Measurements from ENCODE around the gene HAGHL. TPM values are rescaled to one million over a fixed set of nuclear protein-coding genes. Genes with fewer than 3 reads are reported as not detected.

The HAGHL gene
- total and polyA plus RNA-seq, 9 donors, result 2.6 to 25.7 (median 3.4) TPM; not detected in 1

- 41 to 49% (median 44%) methylated on average over 7 of the region's 7 CpGs for WGBS, 3 donors
- intact Hi-C loops (cut with DNase I), result no loop called here
- Histone ChIP-seq H3K36me3 (no peaks in the 10 kb centered on the region), H3K4me1 (ENCODE audit: insufficient read depth) (no peaks in the 10 kb centered on the region), H3K27me3 (peaks cover 9% of the 10 kb centered on the region), H3K9me3 (no peaks in the 10 kb centered on the region), H3K27ac (no peak overlapping the region), H3K4me3 (no peak overlapping the region)
- no peak for DNase-seq
- TF ChIP-seq EP300 (IDR thresholded peaks at IDR 0.05) (no peak), POLR2A (IDR thresholded peaks at IDR 0.05) (no peak)
Measured at GRCh38 chr16:704047-704446, 22.9 kb upstream of the HAGHL start.

DNA sequence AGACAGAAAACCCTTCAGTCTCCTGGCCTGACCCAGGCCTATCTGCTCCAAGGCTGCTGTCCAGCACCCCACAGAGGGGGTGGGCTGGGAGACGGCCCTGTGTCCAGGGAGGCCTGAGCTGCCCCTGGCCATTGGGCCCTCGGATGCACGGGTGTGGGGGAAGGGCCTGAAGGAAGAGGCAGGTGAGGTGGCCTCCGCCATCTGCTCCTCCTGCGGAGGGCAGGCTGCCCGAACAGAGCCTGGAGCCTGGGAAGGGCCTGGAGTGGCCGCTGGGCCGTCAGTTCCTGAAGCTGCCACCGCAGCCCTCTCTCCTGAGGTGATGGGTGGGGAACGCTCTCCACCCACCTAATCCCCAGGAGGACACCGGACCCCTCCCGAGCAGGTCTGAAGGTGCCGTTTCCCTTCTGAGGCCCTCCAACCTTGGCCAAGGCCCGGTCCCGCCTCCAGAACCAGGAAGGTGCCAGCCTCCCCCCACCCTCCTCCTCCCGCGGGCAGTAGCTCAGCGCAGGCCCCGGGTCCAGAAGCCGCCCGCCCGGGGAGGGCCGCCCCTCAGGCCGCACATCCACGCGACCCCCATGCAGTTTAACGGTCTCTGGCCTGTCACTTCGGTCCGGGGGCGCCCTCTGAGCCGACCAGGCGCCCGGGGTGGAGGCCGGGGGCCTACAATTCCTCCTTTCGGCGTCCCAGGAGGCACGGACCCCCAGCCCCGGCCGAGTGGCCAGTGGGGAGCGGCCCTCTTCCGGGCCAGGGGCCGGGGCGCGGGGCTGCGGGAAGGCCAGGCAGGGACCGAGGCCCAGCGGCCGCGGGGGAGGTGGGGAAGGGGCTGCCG lies 22.1 kb upstream of the HAGHL start:
- DNase-seq, result no peak
- TF ChIP-seq EP300 (IDR thresholded peaks at IDR 0.05), result no peak
- no peak for TF ChIP-seq CTCF (IDR thresholded peaks at IDR 0.05)
- no peak for TF ChIP-seq POLR2A (IDR thresholded peaks at IDR 0.05)
- H3K27me3 ChIP-seq, result peaks cover 9% of the 10 kb centered on the region
- H3K9me3 ChIP-seq, result no peaks in the 10 kb centered on the region
- H3K27ac ChIP-seq, result no peak overlapping the region
- no peak overlapping the region for H3K4me3 ChIP-seq
- intact Hi-C loops (cut with DNase I), result no loop called here
- H3K4me1 ChIP-seq (ENCODE audit: insufficient read depth), result peaks cover under 1% of the 10 kb centered on the region
- 8 to 11% (median 9%) methylated on average over 42 to 50 of the region's 50 CpGs for WGBS, 3 donors
- H3K36me3 ChIP-seq, result no peaks in the 10 kb centered on the region

DNA sequence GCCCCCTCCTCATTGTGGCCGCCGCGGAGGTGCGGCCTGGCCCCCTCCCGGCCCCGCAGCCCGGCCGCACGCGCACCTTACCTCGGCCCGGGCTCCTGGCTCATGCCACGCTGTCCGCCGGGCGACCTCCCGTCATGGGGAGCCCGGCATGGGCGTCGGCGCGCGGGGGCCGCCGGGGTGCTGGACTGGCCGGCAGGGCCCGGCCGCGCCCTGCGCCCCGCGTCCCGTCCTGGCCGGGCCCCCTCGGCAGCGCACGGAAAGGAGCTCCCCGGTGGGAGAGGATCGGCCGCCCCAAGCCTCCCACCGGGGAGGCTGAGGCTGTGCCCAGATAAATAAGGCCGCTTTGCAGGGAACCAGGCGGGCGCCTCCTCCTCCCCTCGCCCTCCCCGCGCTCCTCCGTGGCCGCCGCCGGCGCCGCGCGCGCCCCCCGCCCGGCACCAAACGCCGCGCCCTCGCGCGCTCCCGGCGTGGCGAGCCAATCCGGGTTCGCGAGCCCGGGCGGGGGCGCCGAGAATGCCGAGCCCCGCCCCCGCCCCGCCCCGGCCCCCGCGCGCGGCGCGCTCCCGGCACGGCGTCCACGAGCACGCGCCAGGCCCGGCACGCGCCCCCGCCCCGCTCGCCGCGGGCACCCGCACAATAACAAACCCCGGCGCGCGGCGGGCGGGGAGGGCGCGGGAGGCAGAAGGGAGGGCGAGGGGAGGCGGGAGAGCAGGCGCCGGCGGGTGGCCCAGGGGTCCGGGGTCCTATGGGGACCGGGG lies 21.3 kb upstream of the HAGHL start, which contains the start of gene FBXL16:
TSS of gene FBXL16 (minus strand) at position 371 of the 758 bp plus-strand sequence. CDS start 8,396 bp downstream, outside the sequence.
- Histone ChIP-seq H3K27ac (no peak within 1 kb of the TSS), H3K27me3 (peaks cover 9% of the 10 kb centered on the region), H3K4me3 (no peak within 1 kb of the TSS), H3K36me3 (no peaks in the 10 kb centered on the region), H3K4me1 (ENCODE audit: insufficient read depth) (peaks cover 1% of the 10 kb centered on the region), H3K9me3 (no peaks in the 10 kb centered on the region)
- no peak for DNase-seq
- TF ChIP-seq EP300 (IDR thresholded peaks at IDR 0.05), result no peak
- no peak for TF ChIP-seq POLR2A (IDR thresholded peaks at IDR 0.05)
- TF ChIP-seq CTCF (IDR thresholded peaks at IDR 0.05), result no peak
- intact Hi-C loops (cut with DNase I), result no loop called here
- WGBS, 3 donors, result 0 to 1% (median 1%) methylated on average over 17 to 113 of the region's 115 CpGs

GRCh38 chr16:706189-707061 lies 20.5 kb upstream of the HAGHL start:
- TF ChIP-seq CTCF (IDR thresholded peaks at IDR 0.05), result no peak
- TF ChIP-seq POLR2A (IDR thresholded peaks at IDR 0.05), result no peak
- no peak for TF ChIP-seq EP300 (IDR thresholded peaks at IDR 0.05)
- Histone ChIP-seq H3K4me1 (ENCODE audit: insufficient read depth) (peaks cover 1% of the 10 kb centered on the region), H3K4me3 (no peak overlapping the region), H3K36me3 (no peaks in the 10 kb centered on the region), H3K9me3 (no peaks in the 10 kb centered on the region), H3K27me3 (peaks cover 9% of the 10 kb centered on the region), H3K27ac (no peak overlapping the region)
- intact Hi-C loops (cut with DNase I), result no loop called here
- DNase-seq, result no peak
- 2% methylated on average over 45 to 49 of the region's 49 CpGs for WGBS, 3 donors
